Epithelial cell of prostate (primary cell): ENCODE data around the gene AFF3.
A peak's percentile ranks its signal among the peaks of the same experiment; 100 is the strongest.

Experiments
- DNase-seq: peaks from one replicate; pipeline ENCODE4 v3.0.0-alpha.2; 2011; ENCODE audit warnings: low read depth, low spot score
- H3K27ac ChIP-seq: fragments of 450-650 bp; 2 replicates; pipeline ENCODE4 v1.5.1; 2017; ENCODE audit warnings: mild to moderate bottlenecking

The AFF3 gene

GRCh38 chr2:99910902-99911301 lies 231.5 kb downstream of the AFF3 start:
- no peak overlapping the region for H3K27ac ChIP-seq
- DNase-seq, result no peak

DNA sequence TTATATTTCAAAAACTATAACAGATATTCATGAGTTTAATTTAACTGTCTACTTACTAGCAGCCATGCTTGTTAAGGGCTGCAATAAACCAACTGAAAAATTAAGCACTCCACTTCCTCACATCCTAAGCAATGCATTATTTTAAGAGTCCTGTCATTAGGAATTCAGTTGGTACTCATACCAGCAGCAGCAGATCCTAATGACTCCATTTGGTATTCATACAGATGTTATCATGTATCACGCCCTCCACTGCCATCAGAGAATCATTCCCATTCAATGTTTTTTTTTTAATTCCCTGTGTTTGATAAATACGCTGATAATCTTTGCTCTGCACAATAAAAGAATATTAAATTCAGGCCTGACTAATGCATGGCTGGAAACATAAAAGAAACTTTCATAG lies 236.8 kb downstream of the AFF3 start:
- no peak for DNase-seq
- no peak overlapping the region for H3K27ac ChIP-seq

DNA sequence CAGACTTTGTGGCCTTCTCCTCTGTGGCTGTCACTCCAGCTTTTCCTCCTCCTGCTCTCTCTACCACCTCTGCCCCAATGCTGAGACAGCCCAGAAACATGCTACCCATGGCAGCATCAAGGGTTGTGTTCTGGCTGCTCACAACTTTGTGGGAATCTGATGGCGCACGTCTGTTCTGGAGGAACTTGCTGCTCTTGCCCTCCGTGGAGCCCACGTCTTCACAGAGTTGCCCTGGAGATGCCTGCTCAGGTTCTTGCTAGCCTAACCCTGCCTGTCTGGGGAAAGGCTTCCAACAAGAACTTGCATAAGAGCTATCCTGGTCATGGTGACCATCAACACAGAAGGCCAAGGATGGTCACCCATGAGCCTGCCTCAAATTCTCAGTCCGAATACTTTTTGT lies 237.4 kb downstream of the AFF3 start:
- no peak overlapping the region for H3K27ac ChIP-seq
- DNase-seq, result no peak

GRCh38 chr2:99903981-99904380 lies 238.4 kb downstream of the AFF3 start:
- no peak for DNase-seq

GRCh38 chr2:99900556-99900955 lies 241.8 kb downstream of the AFF3 start:
- H3K27ac ChIP-seq, result no peak overlapping the region
- no peak for DNase-seq

More at GRCh38 chr2:99903981-99904380, 238.4 kb downstream of the AFF3 start:
- no peak overlapping the region for H3K27ac ChIP-seq

DNA sequence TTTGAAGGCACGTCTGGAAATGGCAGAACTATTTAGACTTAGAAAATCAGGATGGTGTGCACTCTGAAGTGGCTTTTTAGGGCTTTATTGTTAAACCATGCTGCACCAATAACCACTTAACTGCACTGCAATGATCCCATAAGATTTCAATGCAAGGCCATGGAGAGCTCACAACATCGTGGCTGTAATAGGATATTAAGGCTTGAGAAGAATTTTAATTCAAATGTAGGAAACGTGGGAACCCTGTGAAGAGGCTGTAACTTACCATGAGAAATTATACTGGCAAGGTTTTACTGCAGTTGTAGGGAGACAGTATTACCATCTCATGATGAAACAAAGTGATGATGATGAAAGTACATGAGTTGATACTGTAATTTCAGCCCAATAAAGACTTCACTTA lies 242.5 kb downstream of the AFF3 start:
- no peak for DNase-seq
- H3K27ac ChIP-seq, result no peak overlapping the region

GRCh38 chr2:99899058-99899855 lies 243.1 kb downstream of the AFF3 start:
- no peak for DNase-seq
- H3K27ac ChIP-seq, result no peak overlapping the region

GRCh38 chr2:99898336-99899048 lies 243.9 kb downstream of the AFF3 start:
- no peak overlapping the region for H3K27ac ChIP-seq
- DNase-seq, result no peak

- H3K27ac ChIP-seq, result no peak overlapping the region
- no peak for DNase-seq
Measured at GRCh38 chr2:99891428-99891780, 251.0 kb downstream of the AFF3 start.

DNA sequence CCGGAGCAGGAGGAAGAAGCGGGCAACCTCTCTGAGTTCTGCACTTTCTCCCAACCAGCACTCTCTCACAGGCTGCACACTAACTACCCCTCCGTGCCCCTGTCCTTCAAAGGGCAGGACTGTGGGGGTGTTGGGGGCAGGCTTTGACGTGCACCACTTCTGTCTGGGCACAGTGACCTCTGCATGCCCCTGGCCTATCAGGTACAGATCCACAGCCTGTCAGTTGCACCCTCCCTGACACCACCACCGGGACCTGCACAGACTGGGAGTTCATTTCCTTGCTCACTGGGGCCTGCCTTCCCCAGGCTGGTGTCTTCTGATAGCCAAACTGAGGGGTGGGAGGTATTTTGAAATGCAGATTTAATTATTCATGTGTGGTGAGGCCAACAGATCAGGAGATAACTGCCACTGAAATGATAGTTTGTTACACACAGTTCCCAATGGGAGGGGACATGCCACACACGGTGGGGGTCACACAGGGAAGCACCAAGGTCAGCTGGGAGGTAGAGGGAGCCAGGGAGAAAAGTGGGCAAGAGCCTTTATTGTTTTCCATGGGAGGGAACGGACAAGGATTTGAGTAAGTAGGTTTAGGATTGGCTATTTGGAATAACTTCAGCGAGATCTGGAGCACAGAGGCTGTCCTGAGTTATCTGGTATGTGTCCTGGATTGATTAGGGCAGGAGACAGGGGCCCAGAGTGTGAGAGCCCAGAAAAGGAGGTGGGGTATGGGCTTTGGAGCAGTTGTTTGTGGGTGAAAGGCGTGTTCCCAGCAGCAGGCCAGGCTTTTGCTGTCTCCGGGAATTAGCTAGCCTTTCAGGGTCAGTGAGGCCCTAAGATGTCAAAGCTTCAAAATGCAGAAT lies 251.6 kb downstream of the AFF3 start:
- DNase-seq, result no peak
- H3K27ac ChIP-seq, result no peak overlapping the region

GRCh38 chr2:99888617-99889016 lies 253.8 kb downstream of the AFF3 start:
- DNase-seq, result no peak
- no peak overlapping the region for H3K27ac ChIP-seq

DNA sequence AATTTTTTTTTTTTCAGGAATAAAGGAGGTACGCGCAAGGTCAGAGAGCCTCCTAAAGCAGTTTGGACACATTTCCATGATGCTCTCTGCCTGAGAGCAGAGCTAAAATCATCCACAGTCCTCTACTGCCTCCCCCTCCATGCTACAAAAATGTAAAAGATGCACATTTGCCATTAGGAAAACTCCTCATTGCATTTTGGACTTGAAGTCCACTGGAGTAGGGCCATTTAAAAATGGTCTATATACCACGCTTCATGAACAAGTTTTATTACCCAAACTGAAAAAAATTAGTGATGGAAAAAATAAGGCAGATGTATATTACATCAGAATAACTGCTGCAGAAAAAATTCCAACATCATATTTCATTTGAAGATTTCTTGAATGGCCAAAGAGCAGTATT lies 256.0 kb downstream of the AFF3 start:
- no peak for DNase-seq
- no peak overlapping the region for H3K27ac ChIP-seq

GRCh38 chr2:99883358-99883757 lies 259.0 kb downstream of the AFF3 start:
- no peak overlapping the region for H3K27ac ChIP-seq

DNA sequence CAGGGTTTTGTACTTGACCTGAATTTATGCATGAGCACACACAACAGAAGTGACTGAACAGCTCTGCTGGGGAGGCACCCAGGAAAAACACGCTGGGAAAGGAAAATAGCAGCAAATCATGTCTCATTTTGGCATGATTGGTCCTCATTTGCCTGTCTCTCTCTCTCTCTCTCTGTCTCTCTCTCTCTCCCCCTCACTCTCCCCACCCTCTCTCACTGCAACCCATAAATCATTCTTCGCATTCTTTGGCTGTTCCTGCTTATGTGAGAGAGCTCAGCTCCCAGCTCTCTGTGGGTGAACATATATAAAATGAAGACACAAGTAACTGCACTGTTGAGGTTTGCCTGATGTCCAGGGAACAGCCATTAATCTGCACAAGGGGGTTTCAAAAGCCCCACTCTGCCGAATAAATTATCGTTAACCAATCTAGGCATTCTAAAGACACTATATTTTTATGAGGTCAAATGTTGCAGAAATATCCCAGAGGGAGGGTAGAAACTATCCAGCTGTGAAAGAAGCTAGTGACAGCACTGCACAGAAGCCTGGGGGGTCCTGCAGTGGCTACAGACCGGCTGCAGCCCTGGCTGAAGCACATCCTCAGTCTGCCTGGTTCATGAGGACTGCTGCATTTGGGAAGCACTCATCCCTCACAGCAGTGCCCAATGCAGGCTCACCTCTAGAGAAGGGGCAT lies 260.3 kb downstream of the AFF3 start:
- DNase-seq, result peak; percentile 20

More at GRCh38 chr2:99883358-99883757, 259.0 kb downstream of the AFF3 start:
- DNase-seq, result no peak

DNA sequence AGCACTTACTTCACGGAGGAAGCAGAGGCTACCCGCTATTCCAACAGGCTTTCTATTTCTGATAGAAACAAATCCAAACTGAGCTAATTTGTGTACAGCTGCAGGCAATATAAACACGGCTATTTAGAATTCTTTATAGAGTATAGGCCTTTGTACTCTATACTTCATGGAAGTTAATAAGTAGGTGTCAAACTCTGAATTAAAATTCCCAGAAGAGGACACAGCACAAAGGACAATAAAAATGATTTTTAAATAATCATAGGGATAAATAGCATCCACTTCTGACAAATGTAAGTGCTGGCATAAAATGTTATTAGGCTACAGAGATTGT lies 261.5 kb downstream of the AFF3 start:
- DNase-seq, result no peak
- H3K27ac ChIP-seq, result no peak overlapping the region

More for the DNA sequence above, 260.3 kb downstream of the AFF3 start:
- H3K27ac ChIP-seq, result no peak overlapping the region

DNA sequence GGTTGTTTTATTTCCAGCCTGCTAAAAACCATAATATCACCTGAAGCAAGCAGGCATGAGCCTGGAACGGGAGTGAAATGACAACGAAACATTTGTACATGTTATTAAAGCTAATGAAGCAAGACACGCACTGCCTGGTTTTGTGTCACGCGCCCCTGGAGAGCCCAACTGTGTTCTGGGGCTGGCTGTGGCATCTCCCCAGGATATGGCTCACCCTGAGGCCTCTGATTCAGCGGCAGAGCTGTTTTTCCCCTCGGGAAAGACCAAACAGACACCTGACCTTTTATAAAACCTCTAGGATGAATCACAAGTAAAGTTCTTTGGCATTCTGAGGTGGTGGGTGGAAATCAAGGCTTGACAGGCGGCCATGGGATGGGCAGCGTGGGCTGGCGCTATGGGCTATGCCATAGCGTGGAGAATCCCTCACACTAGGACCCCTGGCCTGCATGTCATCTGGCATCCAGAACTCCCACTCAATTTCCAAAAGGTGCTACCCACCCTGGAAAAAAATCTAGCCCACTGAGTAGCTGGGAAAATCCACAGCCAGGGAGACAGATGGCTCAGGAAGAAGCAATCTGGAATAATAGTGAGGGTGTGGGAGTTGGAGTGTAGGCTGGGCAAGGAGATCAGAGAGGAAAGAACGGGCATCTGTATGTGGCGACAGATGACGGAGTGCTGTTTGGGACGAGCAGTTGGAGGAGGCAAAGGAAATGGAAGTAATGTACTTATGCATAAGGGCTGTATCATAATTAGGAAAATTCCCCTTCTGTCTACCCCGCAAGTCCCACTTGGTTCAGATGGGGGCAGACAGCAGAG lies 262.0 kb downstream of the AFF3 start:
- no peak overlapping the region for H3K27ac ChIP-seq
- DNase-seq, result peak; percentile 24

GRCh38 chr2:99879481-99879880 lies 262.9 kb downstream of the AFF3 start:
- H3K27ac ChIP-seq, result no peak overlapping the region

DNA sequence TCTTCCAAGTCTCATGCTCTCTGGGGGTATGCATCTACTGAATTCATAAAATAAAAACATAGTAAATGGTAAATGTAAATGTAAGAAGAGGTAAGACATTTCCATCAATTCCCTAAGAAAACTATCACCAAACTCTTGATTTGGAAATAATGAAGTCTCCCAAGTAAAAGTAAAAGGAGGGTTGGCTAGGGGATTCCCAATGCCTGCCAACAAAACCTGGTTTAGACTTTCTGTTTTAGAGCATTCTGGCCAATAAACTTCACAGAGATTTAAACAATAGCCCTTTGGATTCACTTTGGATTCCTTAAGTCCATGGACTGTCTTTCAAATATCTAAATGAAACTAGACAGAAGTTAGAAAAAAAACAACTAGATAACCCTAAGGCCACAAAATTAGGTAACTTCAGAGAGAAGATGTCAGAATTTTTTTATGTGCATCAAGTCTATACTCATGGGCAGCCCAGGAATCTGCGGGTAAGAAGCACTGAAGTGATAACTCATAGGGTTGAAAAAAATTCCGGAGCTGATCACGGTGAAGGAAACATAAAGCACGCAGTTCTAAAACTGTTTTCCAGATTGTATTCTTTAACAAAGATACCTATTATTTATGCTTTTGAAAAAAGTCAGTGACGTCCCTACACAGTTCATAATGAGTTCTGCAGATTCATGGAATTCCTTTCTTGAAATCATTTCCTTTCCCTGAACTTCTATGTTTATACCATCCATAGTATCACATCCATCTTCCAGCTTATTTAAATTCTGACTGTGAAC lies 263.6 kb downstream of the AFF3 start:
- DNase-seq, result no peak
- no peak overlapping the region for H3K27ac ChIP-seq

More at GRCh38 chr2:99879481-99879880, 262.9 kb downstream of the AFF3 start:
- no peak for DNase-seq

DNA sequence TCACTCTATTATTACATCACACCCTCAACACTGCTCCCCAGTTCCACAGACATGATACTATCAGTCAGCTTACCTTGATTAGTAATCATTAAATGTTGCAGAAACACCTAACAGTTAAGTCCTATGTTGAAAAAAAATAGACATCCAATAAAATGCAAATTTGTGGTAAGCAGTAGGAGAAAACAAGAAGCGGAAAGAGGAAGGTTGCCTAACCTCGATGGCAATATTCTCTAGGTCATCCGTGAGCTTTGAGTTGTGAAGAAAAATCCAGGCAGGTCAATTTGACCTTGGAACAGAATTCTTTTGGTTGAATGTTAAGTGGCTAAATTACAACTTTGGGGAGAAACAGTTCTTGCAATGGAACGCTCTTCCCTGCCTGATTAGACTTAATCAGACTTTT lies 264.4 kb downstream of the AFF3 start:
- H3K27ac ChIP-seq, result no peak overlapping the region
- DNase-seq, result no peak
